ENCODE measurements around the gene SLC8B1. TPM values are rescaled to one million over a fixed set of nuclear protein-coding genes. Genes with fewer than 3 reads are reported as not detected.

The SLC8B1 gene
- polyA plus RNA-seq, 1 donor (not counting 4 experiments of a cell fraction or from before 2014, with no cell fraction given) = 8.0 TPM

- Histone ChIP-seq H3K4me2 (ENCODE audit: control insufficient read depth, extremely low read depth, insufficient read depth, low read depth, low read length) (peak overlapping the region; percentile 94), H3K27ac (ENCODE audit: control insufficient read depth, insufficient read depth, low read length) (no peak overlapping the region), H3K36me3 (ENCODE audit: control insufficient read depth in 2 of 2, extremely low read depth in 1 of 2, insufficient read depth in 2 of 2, low read length in 2 of 2) (peaks cover 0 to 2% of the 10 kb centered on the region in 2 experiments), H2AFZ (ENCODE audit: control insufficient read depth, low read length) (no peak overlapping the region), H3K4me3 (ENCODE audit: control insufficient read depth in 2 of 3, extremely low read depth in 1 of 3, insufficient read depth in 2 of 3, low read depth in 1 of 3, low read length in 3 of 3) (no peak overlapping the region), H3K27me3 (ENCODE audit: control insufficient read depth, extremely low read depth, insufficient read depth, low read length) (no peaks in the 10 kb centered on the region), H3K9ac (ENCODE audit: control insufficient read depth, extremely low read depth, insufficient read depth, low read length) (no peak overlapping the region), H3K4me1 (ENCODE audit: control insufficient read depth, extremely low read depth, insufficient read depth, low read length) (peaks cover 8% of the 10 kb centered on the region), H4K20me1 (ENCODE audit: control insufficient read depth, extremely low read depth, insufficient read depth, low read length) (no peaks in the 10 kb centered on the region), H3K9me3 (ENCODE audit: control insufficient read depth, low read depth, low read length) (no peaks in the 10 kb centered on the region), H3K79me2 (ENCODE audit: control insufficient read depth, insufficient read depth, low read length) (peaks cover 11% of the 10 kb centered on the region), H3K9me1 (ENCODE audit: control insufficient read depth, extremely low read depth, insufficient read depth, low read length) (no peaks in the 10 kb centered on the region)
- no peak for FAIRE-seq
- TF ChIP-seq, protein P1, sequence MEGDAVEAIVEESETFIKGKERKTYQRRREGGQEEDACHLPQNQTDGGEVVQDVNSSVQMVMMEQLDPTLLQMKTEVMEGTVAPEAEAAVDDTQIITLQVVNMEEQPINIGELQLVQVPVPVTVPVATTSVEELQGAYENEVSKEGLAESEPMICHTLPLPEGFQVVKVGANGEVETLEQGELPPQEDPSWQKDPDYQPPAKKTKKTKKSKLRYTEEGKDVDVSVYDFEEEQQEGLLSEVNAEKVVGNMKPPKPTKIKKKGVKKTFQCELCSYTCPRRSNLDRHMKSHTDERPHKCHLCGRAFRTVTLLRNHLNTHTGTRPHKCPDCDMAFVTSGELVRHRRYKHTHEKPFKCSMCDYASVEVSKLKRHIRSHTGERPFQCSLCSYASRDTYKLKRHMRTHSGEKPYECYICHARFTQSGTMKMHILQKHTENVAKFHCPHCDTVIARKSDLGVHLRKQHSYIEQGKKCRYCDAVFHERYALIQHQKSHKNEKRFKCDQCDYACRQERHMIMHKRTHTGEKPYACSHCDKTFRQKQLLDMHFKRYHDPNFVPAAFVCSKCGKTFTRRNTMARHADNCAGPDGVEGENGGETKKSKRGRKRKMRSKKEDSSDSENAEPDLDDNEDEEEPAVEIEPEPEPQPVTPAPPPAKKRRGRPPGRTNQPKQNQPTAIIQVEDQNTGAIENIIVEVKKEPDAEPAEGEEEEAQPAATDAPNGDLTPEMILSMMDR (optimal IDR thresholded peaks at IDR 0.05 in 1 of 3, IDR thresholded peaks at IDR 0.05 in 1 of 3, conservative IDR thresholded peaks at IDR 0.05 in 1 of 3; ENCODE audit: extremely low read depth in 1 of 3, insufficient read depth in 2 of 3, low read length in 3 of 3) = peak in 1 of 3 experiments; percentile 38
- TF ChIP-seq EZH2 (IDR thresholded peaks at IDR 0.05; ENCODE audit: low read length) = no peak
- no peak for DNase-seq (ENCODE audit: low read depth, low spot score)
- dilution Hi-C loops (cut with MboI; ENCODE audit: extremely low pct_ligation_motif_present, low sequenced_read_pairs) = no loop called here
Measured at GRCh38 chr12:113359939-113360748, 25.2 kb upstream of the SLC8B1 start.

- Histone ChIP-seq H3K9me1 (ENCODE audit: control insufficient read depth, extremely low read depth, insufficient read depth, low read length) (no peaks in the 10 kb centered on the region), H3K4me2 (ENCODE audit: control insufficient read depth, extremely low read depth, insufficient read depth, low read depth, low read length) (peak overlapping the region; percentile 94), H3K4me1 (ENCODE audit: control insufficient read depth, extremely low read depth, insufficient read depth, low read length) (peaks cover 8% of the 10 kb centered on the region), H4K20me1 (ENCODE audit: control insufficient read depth, extremely low read depth, insufficient read depth, low read length) (no peaks in the 10 kb centered on the region), H3K9me3 (ENCODE audit: control insufficient read depth, low read depth, low read length) (no peaks in the 10 kb centered on the region), H2AFZ (ENCODE audit: control insufficient read depth, low read length) (peak overlapping the region; percentile 77), H3K27ac (ENCODE audit: control insufficient read depth, insufficient read depth, low read length) (peak overlapping the region; percentile 29), H3K4me3 (ENCODE audit: control insufficient read depth in 2 of 3, extremely low read depth in 1 of 3, insufficient read depth in 2 of 3, low read depth in 1 of 3, low read length in 3 of 3) (peak overlapping the region; percentile 71 to 95 (median 74)), H3K79me2 (ENCODE audit: control insufficient read depth, insufficient read depth, low read length) (peaks cover 11% of the 10 kb centered on the region), H3K27me3 (ENCODE audit: control insufficient read depth, extremely low read depth, insufficient read depth, low read length) (no peaks in the 10 kb centered on the region), H3K9ac (ENCODE audit: control insufficient read depth, extremely low read depth, insufficient read depth, low read length) (peak overlapping the region; percentile 72), H3K36me3 (ENCODE audit: control insufficient read depth in 2 of 2, extremely low read depth in 1 of 2, insufficient read depth in 2 of 2, low read length in 2 of 2) (no peaks in the 10 kb centered on the region)
- DNase-seq (ENCODE audit: low read depth, low spot score) = no peak
- no peak for FAIRE-seq
- TF ChIP-seq, protein P1 (optimal IDR thresholded peaks at IDR 0.05 in 1 of 3, IDR thresholded peaks at IDR 0.05 in 1 of 3, conservative IDR thresholded peaks at IDR 0.05 in 1 of 3; ENCODE audit: extremely low read depth in 1 of 3, insufficient read depth in 2 of 3, low read length in 3 of 3) = no peak
- TF ChIP-seq EZH2 (IDR thresholded peaks at IDR 0.05; ENCODE audit: low read length) = no peak
- dilution Hi-C loops (cut with MboI; ENCODE audit: extremely low pct_ligation_motif_present, low sequenced_read_pairs) = no loop called here
Measured at GRCh38 chr12:113359133-113359938, 24.4 kb upstream of the SLC8B1 start.

Measured in keratinocyte (primary cell).